Measurements from ENCODE around the gene SLC39A13. TPM values are rescaled to one million over a fixed set of nuclear protein-coding genes. Genes with fewer than 3 reads are reported as not detected.

Gene SLC39A13
- total and polyA plus RNA-seq, 2 of the 13 experiments (the other 11 are each of a cell fraction or from before 2014, with no cell fraction given): 15.3 to 30.5 TPM

DNA sequence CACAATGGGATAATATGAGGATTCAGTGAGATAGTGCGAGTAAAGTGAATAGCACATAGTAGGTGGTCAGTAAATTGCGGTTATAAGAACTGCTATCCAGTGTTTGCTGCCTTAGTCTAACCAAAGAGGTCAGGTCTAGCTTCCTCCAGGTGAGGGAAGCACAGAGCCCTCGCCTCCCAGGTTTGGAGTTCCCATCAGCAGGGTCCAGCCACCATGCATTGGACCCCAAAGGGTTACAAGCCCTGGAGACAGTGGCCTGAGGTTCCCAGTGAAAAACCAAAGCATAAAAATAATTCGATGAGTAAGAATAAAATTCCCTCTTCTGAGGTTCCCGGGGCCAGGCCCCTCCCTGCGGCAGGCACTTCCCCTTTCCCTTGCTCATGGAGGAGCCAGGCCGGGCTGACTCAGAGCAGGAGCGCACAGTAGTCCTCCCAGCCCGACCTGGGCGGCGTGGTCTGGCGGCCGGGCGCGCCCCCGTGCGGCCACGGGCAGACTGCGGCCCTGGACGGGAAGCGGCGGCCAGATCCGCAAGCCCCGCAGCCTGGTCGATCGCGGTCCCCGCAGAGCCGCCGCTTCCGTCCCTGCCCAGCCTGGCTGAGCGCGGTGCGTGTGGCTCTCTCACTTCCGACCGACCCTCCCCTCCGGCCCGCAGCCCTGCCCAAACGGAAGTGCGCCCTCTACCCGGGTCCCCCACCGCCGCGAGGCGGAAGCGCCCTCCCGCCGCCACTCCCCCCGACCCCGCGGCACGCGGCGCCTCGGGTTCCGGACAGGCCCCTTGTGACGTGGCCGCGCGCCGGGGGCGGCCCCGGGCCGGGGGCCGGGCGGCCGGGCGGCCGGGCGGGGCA, at the start of gene SLC39A13 (continued):
- TF ChIP-seq ZNF350 (CRISPR knock-in tag; IDR thresholded peaks at IDR 0.05; ENCODE audit: borderline replicate concordance, low read depth) (0 out of 2 replicates have a peak, but pooled peaks have one; percentile 2), ZNF138 (CRISPR knock-in tag; IDR thresholded peaks at IDR 0.05; ENCODE audit: low read depth) (no peak; the same call in 1 of the 2 replicates), ZNF776 (CRISPR knock-in tag; IDR thresholded peaks at IDR 0.05) (peak; percentile 48; the same call in 1 of the 2 replicates), SOX13 (IDR thresholded peaks at IDR 0.05) (peak; percentile 53; the same call in 1 of the 2 replicates), SOX13 (CRISPR knock-in tag; conservative IDR thresholded peaks at IDR 0.05 in 1 of 2, IDR thresholded peaks at IDR 0.05 in 1 of 2) (peak in 1 of 2 experiments; percentile 32; a peak in 1 of 4 replicates), ZFP90 (CRISPR knock-in tag; IDR thresholded peaks at IDR 0.05; ENCODE audit: borderline replicate concordance) (peak; percentile 25; the same call in 1 of the 2 replicates), ZFP36L1 (CRISPR knock-in tag; IDR thresholded peaks at IDR 0.05) (peak; percentile 89), ZNF431 (CRISPR knock-in tag; IDR thresholded peaks at IDR 0.05; ENCODE audit: borderline replicate concordance, low read depth) (peak; percentile 93), ZNF75D (CRISPR knock-in tag; IDR thresholded peaks at IDR 0.05; ENCODE audit: borderline replicate concordance) (no peak), SAP130 (CRISPR knock-in tag; IDR thresholded peaks at IDR 0.05; ENCODE audit: low read depth) (peak; percentile 90), GLI4 (CRISPR knock-in tag; IDR thresholded peaks at IDR 0.05; ENCODE audit: borderline replicate concordance) (peak; percentile 92; the same call in 1 of the 2 replicates), ZNF543 (CRISPR knock-in tag; IDR thresholded peaks at IDR 0.05) (no peak; the same call in 1 of the 2 replicates), ZFP41 (CRISPR knock-in tag; IDR thresholded peaks at IDR 0.05; ENCODE audit: borderline replicate concordance) (no peak), DNMT3B (CRISPR knock-in tag; conservative IDR thresholded peaks at IDR 0.05) (0 out of 2 replicates have a peak, but pooled peaks have one; percentile 13), ZFAT (CRISPR knock-in tag; conservative IDR thresholded peaks at IDR 0.05) (peak; percentile 56; the same call in 1 of the 2 replicates), MTA1 (CRISPR knock-in tag; IDR thresholded peaks at IDR 0.05; ENCODE audit: borderline replicate concordance) (peak; percentile 91), ZNF891 (CRISPR knock-in tag; IDR thresholded peaks at IDR 0.05) (no peak), ZKSCAN1 (IDR thresholded peaks at IDR 0.05; ENCODE audit: low read length) (peak; percentile 95)
- TF ChIP-seq, protein P1, sequence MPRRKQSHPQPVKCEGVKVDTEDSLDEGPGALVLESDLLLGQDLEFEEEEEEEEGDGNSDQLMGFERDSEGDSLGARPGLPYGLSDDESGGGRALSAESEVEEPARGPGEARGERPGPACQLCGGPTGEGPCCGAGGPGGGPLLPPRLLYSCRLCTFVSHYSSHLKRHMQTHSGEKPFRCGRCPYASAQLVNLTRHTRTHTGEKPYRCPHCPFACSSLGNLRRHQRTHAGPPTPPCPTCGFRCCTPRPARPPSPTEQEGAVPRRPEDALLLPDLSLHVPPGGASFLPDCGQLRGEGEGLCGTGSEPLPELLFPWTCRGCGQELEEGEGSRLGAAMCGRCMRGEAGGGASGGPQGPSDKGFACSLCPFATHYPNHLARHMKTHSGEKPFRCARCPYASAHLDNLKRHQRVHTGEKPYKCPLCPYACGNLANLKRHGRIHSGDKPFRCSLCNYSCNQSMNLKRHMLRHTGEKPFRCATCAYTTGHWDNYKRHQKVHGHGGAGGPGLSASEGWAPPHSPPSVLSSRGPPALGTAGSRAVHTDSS (CRISPR knock-in tag; conservative IDR thresholded peaks at IDR 0.05): no peak
- TF ChIP-seq, protein P2, sequence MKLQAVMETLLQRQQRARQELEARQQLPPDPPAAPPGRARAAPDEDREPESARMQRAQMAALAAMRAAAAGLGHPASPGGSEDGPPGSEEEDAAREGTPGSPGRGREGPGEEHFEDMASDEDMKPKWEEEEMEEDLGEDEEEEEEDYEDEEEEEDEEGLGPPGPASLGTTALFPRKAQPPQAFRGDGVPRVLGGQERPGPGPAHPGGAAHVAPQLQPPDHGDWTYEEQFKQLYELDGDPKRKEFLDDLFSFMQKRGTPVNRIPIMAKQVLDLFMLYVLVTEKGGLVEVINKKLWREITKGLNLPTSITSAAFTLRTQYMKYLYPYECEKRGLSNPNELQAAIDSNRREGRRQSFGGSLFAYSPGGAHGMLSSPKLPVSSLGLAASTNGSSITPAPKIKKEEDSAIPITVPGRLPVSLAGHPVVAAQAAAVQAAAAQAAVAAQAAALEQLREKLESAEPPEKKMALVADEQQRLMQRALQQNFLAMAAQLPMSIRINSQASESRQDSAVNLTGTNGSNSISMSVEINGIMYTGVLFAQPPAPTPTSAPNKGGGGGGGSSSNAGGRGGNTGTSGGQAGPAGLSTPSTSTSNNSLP (IDR thresholded peaks at IDR 0.05; ENCODE audit: low read depth, low read length): no peak; the same call in 1 of the 2 replicates
- TF ChIP-seq, protein P3, sequence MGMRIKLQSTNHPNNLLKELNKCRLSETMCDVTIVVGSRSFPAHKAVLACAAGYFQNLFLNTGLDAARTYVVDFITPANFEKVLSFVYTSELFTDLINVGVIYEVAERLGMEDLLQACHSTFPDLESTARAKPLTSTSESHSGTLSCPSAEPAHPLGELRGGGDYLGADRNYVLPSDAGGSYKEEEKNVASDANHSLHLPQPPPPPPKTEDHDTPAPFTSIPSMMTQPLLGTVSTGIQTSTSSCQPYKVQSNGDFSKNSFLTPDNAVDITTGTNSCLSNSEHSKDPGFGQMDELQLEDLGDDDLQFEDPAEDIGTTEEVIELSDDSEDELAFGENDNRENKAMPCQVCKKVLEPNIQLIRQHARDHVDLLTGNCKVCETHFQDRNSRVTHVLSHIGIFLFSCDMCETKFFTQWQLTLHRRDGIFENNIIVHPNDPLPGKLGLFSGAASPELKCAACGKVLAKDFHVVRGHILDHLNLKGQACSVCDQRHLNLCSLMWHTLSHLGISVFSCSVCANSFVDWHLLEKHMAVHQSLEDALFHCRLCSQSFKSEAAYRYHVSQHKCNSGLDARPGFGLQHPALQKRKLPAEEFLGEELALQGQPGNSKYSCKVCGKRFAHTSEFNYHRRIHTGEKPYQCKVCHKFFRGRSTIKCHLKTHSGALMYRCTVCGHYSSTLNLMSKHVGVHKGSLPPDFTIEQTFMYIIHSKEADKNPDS (CRISPR knock-in tag; IDR thresholded peaks at IDR 0.05): peak; percentile 18; the same call in 1 of the 2 replicates
- TF ChIP-seq, protein P4, sequence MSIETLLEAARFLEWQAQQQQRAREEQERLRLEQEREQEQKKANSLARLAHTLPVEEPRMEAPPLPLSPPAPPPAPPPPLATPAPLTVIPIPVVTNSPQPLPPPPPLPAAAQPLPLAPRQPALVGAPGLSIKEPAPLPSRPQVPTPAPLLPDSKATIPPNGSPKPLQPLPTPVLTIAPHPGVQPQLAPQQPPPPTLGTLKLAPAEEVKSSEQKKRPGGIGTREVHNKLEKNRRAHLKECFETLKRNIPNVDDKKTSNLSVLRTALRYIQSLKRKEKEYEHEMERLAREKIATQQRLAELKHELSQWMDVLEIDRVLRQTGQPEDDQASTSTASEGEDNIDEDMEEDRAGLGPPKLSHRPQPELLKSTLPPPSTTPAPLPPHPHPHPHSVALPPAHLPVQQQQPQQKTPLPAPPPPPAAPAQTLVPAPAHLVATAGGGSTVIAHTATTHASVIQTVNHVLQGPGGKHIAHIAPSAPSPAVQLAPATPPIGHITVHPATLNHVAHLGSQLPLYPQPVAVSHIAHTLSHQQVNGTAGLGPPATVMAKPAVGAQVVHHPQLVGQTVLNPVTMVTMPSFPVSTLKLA (IDR thresholded peaks at IDR 0.05): 0 out of 2 replicates have a peak, but pooled peaks have one; percentile 20
